Natural killer cell (primary cell): ENCODE data around the gene ZC3H14. TPM values are rescaled to one million over a fixed set of nuclear protein-coding genes. Genes with fewer than 3 reads are reported as not detected.
A peak's percentile ranks its signal among the peaks of the same experiment; 100 is the strongest.

ENCODE experiments used
- ATAC-seq, 3 donors: fragments of 150-1000 bp in 2 of 3; fragments of 200-7000 bp in 1 of 3; cut with Tn5 transposase; 1 replicate in 1 of 3; 2 replicates in 2 of 3; pipeline ENCODE4 v1.10.0; 2021; ENCODE audit warnings: mild to moderate bottlenecking in 2 of 3, moderate library complexity in 2 of 3
- DNase-seq, 2 donors: peaks; one replicate each; pipeline versions ENCODE4 v3.0.0 to v3.0.0-alpha.2; 2013 to 2021; ENCODE audit warnings: mixed read lengths in 1 of 2
- H3K27ac ChIP-seq: one replicate; pipeline ENCODE4 v1.5.1; 2013; ENCODE audit warnings: mild to moderate bottlenecking, low read length
- H3K27me3 ChIP-seq: one replicate; pipeline ENCODE4 v1.6.1; 2013; ENCODE audit warnings: low read length; ENCODE audit not compliant: control insufficient read depth, insufficient read depth
- H3K36me3 ChIP-seq: one replicate; pipeline ENCODE4 v1.6.1; 2013; ENCODE audit warnings: low read length; ENCODE audit not compliant: control insufficient read depth, insufficient read depth
- H3K4me1 ChIP-seq: one replicate; pipeline ENCODE4 v1.6.1; 2013; ENCODE audit warnings: low read length; ENCODE audit not compliant: control insufficient read depth, insufficient read depth
- H3K4me3 ChIP-seq: one replicate; pipeline ENCODE4 v1.5.1; 2013; ENCODE audit warnings: low read length
- H3K9me3 ChIP-seq: one replicate; pipeline ENCODE4 v1.6.1; 2013; ENCODE audit warnings: low read length; ENCODE audit not compliant: control insufficient read depth, insufficient read depth
- H3K27ac Mint-ChIP-seq, 2 donors: one replicate each; pipeline ENCODE4 v1.8.0; 2022; ENCODE audit warnings: mild to moderate bottlenecking in 2 of 2, mixed read lengths in 2 of 2, moderate library complexity in 1 of 2
- H3K27me3 Mint-ChIP-seq, 2 donors: one replicate each; pipeline ENCODE4 v1.8.0; 2022; ENCODE audit warnings: low read depth in 2 of 2, mixed read lengths in 2 of 2
- H3K36me3 Mint-ChIP-seq: one replicate; pipeline ENCODE4 v1.8.0; 2022; ENCODE audit warnings: mixed read lengths
- H3K4me1 Mint-ChIP-seq, 2 donors: one replicate each; pipeline ENCODE4 v1.8.0; 2022; ENCODE audit warnings: mixed read lengths in 2 of 2
- H3K4me3 Mint-ChIP-seq: one replicate; pipeline ENCODE4 v1.8.0; 2022; ENCODE audit warnings: mild to moderate bottlenecking, moderate library complexity, mixed read lengths
- H3K9me3 Mint-ChIP-seq, 2 donors: one replicate each; pipeline ENCODE4 v1.8.0; 2022; ENCODE audit warnings: mixed read lengths in 2 of 2
- WGBS: methylation state at CpG from one replicate; pipeline ENCODE4 v1.1.7; 2013; ENCODE audit warnings: missing lambda C conversion rate; ENCODE audit not compliant: insufficient coverage; 5-methylcytosine and 5-hydroxymethylcytosine counted together
- intact Hi-C: fragments of 100-400 bp; cut with micrococcal nuclease; formaldehyde crosslinking; loops from one replicate; pipeline ENCODE4 v1.14.2; 2022
- total RNA-seq, 4 donors: library from RNA; stranded (reverse); fragments of 120-200 nt in 1 of 4; gene quantifications; one replicate each; pipeline versions ENCODE4 v1.2.3 to v1.2.4, GENCODE V29; 2013 to 2022
- TF ChIP-seq, protein P1 (sequence below): fragments of 200-600 bp; IDR thresholded peaks from one replicate; pipeline ENCODE4 v1.8.0; 2022; ENCODE audit warnings: antibody characterized with exemption

The ZC3H14 gene
- total RNA-seq, 3 donors from 2014 or later (not counting 1 experiment from before 2014, with no cell fraction given): 44.1 to 54.5 (median 53.4) TPM

DNA sequence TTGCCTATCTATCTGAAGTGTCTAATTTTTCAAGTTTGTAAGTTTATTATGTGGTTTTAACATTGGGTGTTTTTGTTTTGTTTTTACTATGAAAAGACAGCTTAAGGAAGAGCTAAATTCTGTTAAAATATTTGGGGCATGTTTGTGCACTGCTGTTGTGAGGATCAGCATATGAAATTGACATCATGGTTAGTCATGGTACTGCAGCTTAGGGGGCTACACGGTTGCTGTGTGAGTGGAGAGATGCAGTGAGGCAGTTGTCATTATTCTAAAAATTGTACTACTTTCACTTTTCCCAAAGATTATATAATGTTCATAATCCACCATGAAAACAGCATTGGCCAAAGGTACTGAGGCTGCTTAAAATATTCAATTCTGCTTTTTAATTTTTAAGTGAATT, 49.0 kb downstream of the ZC3H14 start:
- no peaks in the 10 kb centered on the region for H3K27me3 ChIP-seq
- no peak for ATAC-seq
- Mint-ChIP-seq H3K36me3 (peaks cover 47% of the 10 kb centered on the region), H3K27ac (peak overlapping the region in 1 of 2 donors; percentile 18), H3K27me3 (no peaks in the 10 kb centered on the region), H3K4me1 (peaks cover 19 to 24% of the 10 kb centered on the region in 2 donors), H3K4me3 (no peak overlapping the region), H3K9me3 (no peaks in the 10 kb centered on the region)
- DNase-seq: no peak
- H3K4me3 ChIP-seq: no peak overlapping the region
- H3K4me1 ChIP-seq: peaks cover 4% of the 10 kb centered on the region
- whole genome bisulfite sequencing: 80% methylated on average over 1 of the region's 1 CpG
- no peak overlapping the region for H3K27ac ChIP-seq
- no peaks in the 10 kb centered on the region for H3K9me3 ChIP-seq
- H3K36me3 ChIP-seq: peaks cover 59% of the 10 kb centered on the region
- intact Hi-C loops: no loop called here
- TF ChIP-seq, protein P1, sequence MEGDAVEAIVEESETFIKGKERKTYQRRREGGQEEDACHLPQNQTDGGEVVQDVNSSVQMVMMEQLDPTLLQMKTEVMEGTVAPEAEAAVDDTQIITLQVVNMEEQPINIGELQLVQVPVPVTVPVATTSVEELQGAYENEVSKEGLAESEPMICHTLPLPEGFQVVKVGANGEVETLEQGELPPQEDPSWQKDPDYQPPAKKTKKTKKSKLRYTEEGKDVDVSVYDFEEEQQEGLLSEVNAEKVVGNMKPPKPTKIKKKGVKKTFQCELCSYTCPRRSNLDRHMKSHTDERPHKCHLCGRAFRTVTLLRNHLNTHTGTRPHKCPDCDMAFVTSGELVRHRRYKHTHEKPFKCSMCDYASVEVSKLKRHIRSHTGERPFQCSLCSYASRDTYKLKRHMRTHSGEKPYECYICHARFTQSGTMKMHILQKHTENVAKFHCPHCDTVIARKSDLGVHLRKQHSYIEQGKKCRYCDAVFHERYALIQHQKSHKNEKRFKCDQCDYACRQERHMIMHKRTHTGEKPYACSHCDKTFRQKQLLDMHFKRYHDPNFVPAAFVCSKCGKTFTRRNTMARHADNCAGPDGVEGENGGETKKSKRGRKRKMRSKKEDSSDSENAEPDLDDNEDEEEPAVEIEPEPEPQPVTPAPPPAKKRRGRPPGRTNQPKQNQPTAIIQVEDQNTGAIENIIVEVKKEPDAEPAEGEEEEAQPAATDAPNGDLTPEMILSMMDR: no peak

DNA sequence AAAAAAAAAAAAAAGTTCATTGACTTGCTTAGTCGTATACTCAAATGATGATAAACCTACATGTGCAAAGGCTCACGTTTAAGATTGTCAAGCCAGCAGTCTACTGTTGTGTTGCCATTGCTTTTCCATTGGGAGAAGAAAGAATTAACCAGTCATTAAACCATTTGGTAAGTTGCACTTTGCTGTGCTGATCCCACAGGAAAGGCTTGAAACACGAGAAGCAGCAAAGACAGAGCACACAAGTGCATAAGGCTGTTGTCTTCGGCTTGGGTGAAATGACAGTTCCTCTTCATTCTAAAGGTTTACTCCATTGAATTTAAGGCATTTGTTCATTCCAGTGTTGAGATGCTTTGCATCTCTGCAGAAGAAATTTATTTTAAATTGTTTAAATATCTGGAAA, 50.1 kb downstream of the ZC3H14 start:
- peaks cover 4% of the 10 kb centered on the region for H3K4me1 ChIP-seq
- Mint-ChIP-seq H3K4me3 (no peak overlapping the region), H3K36me3 (peaks cover 47% of the 10 kb centered on the region), H3K27ac (no peak overlapping the region), H3K4me1 (peaks cover 11 to 16% of the 10 kb centered on the region in 2 donors), H3K9me3 (no peaks in the 10 kb centered on the region), H3K27me3 (no peaks in the 10 kb centered on the region)
- no peak for DNase-seq
- WGBS: 88% methylated on average over 4 of the region's 4 CpGs
- intact Hi-C loops: no loop called here
- H3K4me3 ChIP-seq: no peak overlapping the region
- H3K36me3 ChIP-seq: peaks cover 48% of the 10 kb centered on the region
- TF ChIP-seq, protein P1: no peak
- H3K27me3 ChIP-seq: no peaks in the 10 kb centered on the region
- no peak for ATAC-seq
- H3K9me3 ChIP-seq: no peaks in the 10 kb centered on the region
- H3K27ac ChIP-seq: no peak overlapping the region

DNA sequence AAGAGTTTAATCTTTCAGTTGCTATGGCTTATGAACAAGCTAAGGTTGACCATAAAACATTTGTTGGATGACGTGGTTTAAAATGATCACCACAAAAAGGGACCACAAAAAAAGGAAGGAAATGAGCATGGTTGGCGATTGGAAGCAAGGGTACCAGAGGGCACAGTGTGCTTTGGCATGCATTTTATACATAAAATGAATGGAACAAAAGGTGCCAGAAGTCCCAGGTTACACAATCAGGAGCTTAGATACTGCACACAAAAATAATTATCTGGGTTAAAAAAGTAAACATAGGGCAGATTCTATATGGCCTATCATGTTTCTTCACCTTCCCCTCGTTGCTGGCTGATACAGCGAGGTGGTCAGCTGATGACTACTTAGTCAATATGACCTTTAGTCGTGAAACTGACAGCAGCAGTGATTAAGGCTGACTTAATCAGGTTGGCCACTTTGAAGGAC, 50.7 kb downstream of the ZC3H14 start:
- ATAC-seq: no peak
- Mint-ChIP-seq H3K27ac (no peak overlapping the region), H3K27me3 (no peaks in the 10 kb centered on the region), H3K4me1 (peaks cover 10 to 11% of the 10 kb centered on the region in 2 donors), H3K9me3 (no peaks in the 10 kb centered on the region), H3K36me3 (peaks cover 44% of the 10 kb centered on the region), H3K4me3 (no peak overlapping the region)
- H3K4me1 ChIP-seq: peaks cover 4% of the 10 kb centered on the region
- no peaks in the 10 kb centered on the region for H3K9me3 ChIP-seq
- no peak for DNase-seq
- H3K4me3 ChIP-seq: no peak overlapping the region
- 21% methylated on average over 5 of the region's 5 CpGs for WGBS
- no peaks in the 10 kb centered on the region for H3K27me3 ChIP-seq
- TF ChIP-seq, protein P1: no peak
- H3K27ac ChIP-seq: no peak overlapping the region
- H3K36me3 ChIP-seq: peaks cover 42% of the 10 kb centered on the region
- intact Hi-C loops: no loop called here

DNA sequence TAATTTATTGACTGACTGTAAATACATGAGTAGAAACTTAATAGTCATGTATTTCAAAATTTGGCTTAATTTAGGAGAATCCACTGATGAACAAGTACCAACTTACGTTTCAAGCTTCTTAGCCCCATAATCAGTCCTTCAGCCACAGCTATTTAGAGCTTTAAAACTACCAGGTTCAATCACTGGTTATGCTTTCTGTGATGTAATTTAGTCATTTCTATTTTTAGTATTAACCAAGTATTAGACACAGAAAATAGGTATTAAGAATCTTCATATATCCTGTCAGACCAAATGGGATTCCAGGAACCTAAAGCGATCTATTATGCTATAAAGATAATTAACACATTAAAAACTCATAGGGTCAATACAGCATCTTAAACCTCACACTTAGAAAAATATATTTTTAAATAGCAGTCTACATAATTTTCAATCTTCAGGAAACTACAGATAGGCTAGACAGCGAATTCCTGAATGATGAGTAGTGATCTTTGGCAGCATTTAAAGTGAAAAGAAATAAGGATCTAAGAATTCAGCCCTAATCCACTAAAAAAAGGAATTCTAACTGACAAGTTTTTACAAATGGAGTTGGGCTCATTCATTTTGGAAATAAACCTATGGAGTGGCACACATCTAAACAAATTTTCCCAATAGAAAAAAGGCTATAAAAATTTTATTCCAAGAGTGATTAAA, 51.5 kb downstream of the ZC3H14 start:
- Histone ChIP-seq H3K36me3 (peaks cover 34% of the 10 kb centered on the region), H3K27ac (no peak overlapping the region), H3K4me3 (no peak overlapping the region), H3K4me1 (peaks cover 4% of the 10 kb centered on the region), H3K9me3 (no peaks in the 10 kb centered on the region), H3K27me3 (no peaks in the 10 kb centered on the region)
- WGBS: 100% methylated on average over 1 of the region's 3 CpGs
- TF ChIP-seq, protein P1: no peak
- no peaks in the 10 kb centered on the region for H3K27me3 Mint-ChIP-seq
- peaks cover 10 to 11% of the 10 kb centered on the region in 2 donors for H3K4me1 Mint-ChIP-seq
- ATAC-seq (no peak), DNase-seq (no peak)
- H3K27ac Mint-ChIP-seq: no peak overlapping the region
- no peaks in the 10 kb centered on the region for H3K9me3 Mint-ChIP-seq
- peaks cover 36% of the 10 kb centered on the region for H3K36me3 Mint-ChIP-seq
- intact Hi-C loops: no loop called here
- no peak overlapping the region for H3K4me3 Mint-ChIP-seq
